22Rv1 (cell line): ENCODE measurements around the gene ZNF132.
"Not testable (repeated sequence)": the region's sequence is repeated elsewhere in the genome, so short reads cannot be mapped to it uniquely, and the experiment has no call there.

Experiments used
- H3K27ac ChIP-seq: fragments of 450-650 bp; 2 replicates; pipeline ENCODE4 v1.5.1; 2017
- CTCF ChIP-seq: fragments of 450-650 bp; IDR thresholded peaks from 2 replicates; pipeline ENCODE4 v1.5.1; 2017; ENCODE audit warnings: mild to moderate bottlenecking
- ZFX ChIP-seq: fragments of 450-650 bp; IDR thresholded peaks from 2 replicates; pipeline ENCODE4 v1.6.1; 2017; ENCODE audit warnings: antibody characterized with exemption, borderline replicate concordance

ZNF132 gene

GRCh38 chr19:58474291-58474996 lies 34.5 kb upstream of the ZNF132 start:
- TF ChIP-seq CTCF (no peak), ZFX (no peak)
- H3K27ac ChIP-seq: peak overlapping the region; percentile 98

- TF ChIP-seq ZFX (no peak), CTCF (no peak)
- H3K27ac ChIP-seq: peak overlapping the region; percentile 98
These were observed 33.8 kb upstream of the ZNF132 start for GRCh38 chr19:58473775-58474174.

- TF ChIP-seq CTCF (no peak), ZFX (no peak)
These were observed 31.8 kb upstream of the ZNF132 start for GRCh38 chr19:58471736-58472135.

GRCh38 chr19:58470837-58471543 lies 31.0 kb upstream of the ZNF132 start:
- not testable (repeated sequence) for H3K27ac ChIP-seq

More at GRCh38 chr19:58471736-58472135, 31.8 kb upstream of the ZNF132 start:
- H3K27ac ChIP-seq: no peak overlapping the region

GRCh38 chr19:58469241-58470013 lies 29.5 kb upstream of the ZNF132 start:
- peak overlapping the region; percentile 77; the same call in 1 of the 2 replicates for H3K27ac ChIP-seq
- TF ChIP-seq CTCF: no peak
- no peak for TF ChIP-seq ZFX

GRCh38 chr19:58468216-58468839 lies 28.4 kb upstream of the ZNF132 start:
- peak overlapping the region; percentile 77 for H3K27ac ChIP-seq

More at GRCh38 chr19:58468216-58468839, 28.4 kb upstream of the ZNF132 start:
- TF ChIP-seq CTCF (no peak), ZFX (no peak)
